HS-5 (cell line): ENCODE measurements around the gene ATG7.
"Not testable (repeated sequence)": the region's sequence is repeated elsewhere in the genome, so short reads cannot be mapped to it uniquely, and the experiment has no call there.

ENCODE experiments used
- DNase-seq: peaks from one replicate; pipeline ENCODE4 v3.0.0-alpha.2; 2012; ENCODE audit warnings: low read depth

ATG7 gene

GRCh38 chr3:11509173-11510000 lies 237.2 kb downstream of the ATG7 start:
- DNase-seq, result peak; percentile 29

DNA sequence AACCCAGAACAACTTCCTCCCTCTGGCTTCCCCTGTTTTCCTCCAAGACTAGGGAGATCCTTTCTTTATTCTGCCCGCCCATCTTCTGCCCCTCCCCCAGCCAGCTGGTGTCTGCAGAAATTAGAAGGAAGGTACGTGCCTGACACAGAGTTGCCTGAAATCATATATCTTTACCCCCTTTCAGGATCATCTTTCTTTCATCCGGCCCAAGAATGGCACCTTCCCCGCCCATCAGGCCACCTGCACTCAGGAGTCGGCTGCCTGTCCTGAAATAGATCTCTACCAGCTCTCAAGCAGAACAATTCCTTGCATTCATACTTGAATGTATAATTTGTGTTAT lies 237.8 kb downstream of the ATG7 start:
- no peak for DNase-seq

DNA sequence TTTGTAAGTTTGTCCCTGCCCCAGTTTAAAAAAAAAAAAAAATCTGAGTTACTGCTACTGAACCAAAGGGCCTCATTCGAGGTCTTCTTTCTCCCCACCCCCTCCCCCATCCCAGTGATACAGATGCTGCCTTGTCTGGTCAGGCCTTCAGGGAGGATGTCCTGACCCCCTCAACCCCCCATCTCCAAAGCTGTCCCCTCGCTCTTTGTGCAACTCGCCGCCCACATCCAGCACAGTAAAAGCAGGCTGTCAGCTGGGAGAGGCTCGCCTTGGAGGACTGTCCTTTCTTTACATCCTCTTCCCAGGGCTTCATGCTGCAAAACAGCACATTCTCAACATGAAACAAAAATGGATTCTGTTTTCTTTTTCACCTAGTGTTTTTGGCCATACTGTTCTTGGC lies 238.2 kb downstream of the ATG7 start:
- no peak for DNase-seq

DNA sequence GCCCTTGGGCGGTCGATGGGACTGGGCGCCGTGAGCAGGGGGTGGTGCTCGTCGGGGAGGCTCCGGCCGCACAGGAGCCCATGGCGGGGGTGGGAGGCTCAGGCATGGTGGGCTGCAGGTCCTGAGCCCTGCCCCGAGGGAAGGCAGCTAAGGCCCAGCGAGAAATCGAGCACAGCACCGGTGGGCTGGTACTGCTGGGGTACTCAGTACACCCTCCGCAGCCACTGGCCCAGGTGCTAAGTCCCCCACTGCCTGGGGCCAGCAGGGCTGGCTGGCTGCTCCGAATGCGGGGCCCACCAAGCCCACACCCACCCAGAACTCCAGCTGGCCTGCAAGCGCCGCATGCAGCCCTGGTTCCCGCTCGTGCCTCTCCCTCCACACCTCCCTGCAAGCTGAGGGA lies 239.4 kb downstream of the ATG7 start:
- DNase-seq, result not testable (repeated sequence)

DNA sequence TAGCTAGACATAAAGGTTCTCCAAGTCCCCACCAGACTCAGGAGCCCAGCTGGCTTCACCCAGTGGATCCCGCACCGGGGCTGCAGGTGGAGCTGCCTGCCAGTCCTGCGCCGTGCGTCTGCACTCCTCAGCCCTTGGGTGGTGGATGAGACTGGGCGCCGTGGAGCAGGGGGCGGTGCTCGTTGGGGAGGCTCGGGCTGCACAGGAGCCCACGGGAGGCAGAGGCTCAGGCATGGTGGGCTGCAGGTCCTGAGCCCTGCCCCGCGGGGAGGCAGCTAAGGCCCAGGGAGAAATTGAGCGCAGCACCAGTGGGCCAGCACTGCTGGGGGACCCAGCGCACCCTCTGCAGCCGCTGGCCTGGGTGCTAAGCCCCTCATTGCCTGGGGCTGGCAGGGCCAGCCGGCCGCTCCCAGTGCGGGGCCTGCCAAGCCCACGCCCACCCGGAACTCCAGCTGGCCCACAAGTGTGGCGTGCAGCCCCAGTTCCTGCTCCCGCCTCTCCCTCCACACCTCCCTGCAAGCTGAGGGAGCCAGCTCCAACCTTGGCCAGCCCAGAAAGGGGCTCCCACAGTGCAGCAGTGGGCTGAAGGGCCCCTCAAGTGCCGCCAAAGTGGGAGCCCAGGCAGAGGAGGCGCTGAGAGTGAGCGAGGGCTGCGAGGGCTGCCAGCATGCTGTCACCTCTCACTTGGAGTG lies 241.1 kb downstream of the ATG7 start:
- DNase-seq, result not testable (repeated sequence)

GRCh38 chr3:11513817-11514135 lies 241.6 kb downstream of the ATG7 start:
- no peak for DNase-seq

DNA sequence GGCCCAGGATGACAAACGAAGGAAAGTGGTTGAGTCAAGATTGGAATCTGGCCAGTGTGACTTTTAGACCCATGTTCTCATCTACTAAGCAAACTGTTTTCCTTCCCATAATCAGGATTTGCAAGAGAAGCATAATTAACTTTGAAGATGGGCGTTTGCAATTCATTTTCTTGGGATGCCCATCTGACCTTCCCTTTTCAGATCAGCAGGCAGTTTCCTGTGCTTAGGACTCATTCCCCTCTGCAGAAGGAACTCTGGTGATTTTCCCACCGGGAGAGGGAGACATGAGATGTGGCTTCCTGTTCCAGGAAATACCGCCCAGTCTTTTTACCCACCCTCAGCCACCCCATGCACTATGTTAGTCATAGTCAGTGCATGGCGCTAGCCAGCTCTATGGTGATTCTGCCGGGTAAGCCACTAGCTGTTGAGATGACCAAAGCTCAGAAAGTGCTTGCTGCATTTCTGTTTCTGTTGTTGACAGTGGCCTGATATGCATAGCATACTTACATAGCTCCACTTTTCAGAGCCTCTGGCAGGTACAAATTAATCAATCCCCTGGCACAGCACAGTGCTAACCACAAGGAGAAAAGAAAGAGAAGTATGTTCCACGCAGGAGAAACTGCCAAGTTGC lies 242.1 kb downstream of the ATG7 start:
- peak; percentile 72 for DNase-seq

GRCh38 chr3:11517601-11518000 lies 245.4 kb downstream of the ATG7 start:
- no peak for DNase-seq

DNA sequence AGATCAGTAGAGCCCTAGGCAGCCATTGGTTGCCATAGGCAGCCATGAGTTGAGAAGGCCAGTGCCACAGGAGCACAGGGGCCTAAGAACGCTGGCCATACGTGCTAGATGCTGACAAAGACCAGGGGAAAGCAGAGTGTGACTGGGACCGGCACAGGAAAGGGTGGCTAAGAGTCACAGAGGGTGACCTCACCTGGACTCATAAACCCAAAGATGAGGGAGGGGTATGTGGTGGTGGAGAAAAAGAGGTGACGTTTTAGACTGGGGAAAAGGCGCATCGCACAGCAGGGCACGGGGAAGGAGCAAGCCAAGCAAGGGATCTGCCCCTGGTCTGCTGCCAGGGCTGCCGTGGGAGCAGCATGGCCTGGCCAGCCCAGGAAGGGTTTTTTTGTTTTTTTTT lies 249.0 kb downstream of the ATG7 start:
- DNase-seq, result no peak

DNA sequence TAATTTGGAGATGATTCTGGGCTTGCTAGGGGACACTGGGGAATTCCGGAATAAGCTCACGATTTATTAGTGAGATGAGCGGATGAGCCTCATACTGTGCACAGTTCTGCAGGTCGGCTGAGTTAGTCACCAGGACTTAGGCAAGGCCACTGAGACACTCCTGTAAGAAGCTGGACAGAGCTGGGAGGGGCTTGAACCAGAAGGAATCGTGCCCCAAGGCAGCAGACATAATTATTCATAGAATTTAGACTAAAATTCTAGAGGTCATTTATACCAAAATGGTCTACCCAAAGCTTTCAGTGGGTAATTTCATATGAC lies 250.2 kb downstream of the ATG7 start:
- DNase-seq, result no peak

- no peak for DNase-seq
These were observed 250.9 kb downstream of the ATG7 start for GRCh38 chr3:11522953-11523571.

DNA sequence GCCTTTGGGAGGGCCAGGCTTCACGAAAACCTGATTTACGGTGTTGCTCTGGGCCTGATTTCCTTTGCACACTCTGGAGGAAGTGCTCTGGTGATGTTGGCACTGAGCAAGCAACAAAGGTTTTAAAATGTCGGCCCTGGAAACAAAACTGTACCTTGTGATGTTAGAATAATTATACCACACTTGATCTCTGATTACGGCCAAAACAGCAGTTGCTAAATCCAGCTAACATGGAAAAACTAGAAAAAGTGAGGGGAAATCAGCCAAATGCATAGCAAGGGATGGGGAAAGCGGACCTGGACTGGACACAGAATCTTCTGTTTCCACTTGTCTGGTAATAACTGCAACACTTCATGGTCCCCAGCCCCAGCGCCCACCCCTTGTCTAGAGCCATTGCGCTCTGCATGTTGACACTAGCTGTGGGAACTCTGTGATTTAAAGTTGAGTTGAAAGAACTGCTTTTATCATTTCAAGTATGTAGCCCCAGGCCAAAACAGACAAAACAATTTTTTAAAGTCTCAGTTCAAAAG lies 251.4 kb downstream of the ATG7 start:
- no peak for DNase-seq

GRCh38 chr3:11526121-11526520 lies 253.9 kb downstream of the ATG7 start:
- not testable (repeated sequence) for DNase-seq

GRCh38 chr3:11529281-11529680 lies 257.1 kb downstream of the ATG7 start:
- DNase-seq, result no peak

DNA sequence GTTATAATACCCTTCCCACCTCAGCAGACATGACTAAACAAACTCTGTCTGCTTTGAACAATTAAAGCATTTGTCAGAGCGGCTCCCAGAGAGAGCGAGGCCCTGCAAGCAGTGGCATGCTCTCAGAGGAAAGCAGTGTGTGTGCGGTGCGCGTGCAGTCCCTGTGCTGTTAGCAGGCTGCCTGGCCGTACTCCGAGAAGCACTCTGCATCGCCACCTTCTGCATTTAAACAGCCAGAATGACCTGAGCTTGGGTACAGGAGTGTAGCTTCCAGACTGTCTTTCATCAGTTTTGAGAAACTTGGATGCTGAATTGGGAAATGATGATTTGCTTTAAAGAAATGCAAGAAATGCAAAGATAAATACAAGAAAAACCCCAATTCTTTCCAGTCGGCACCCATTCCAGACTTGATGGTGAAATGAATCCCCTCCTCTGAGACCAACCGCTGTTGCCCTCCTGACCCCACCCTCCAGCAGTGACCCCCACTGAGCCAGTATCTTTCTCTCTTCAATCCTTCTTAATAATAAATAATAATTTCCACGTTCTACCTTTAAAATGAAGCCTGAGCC lies 258.0 kb downstream of the ATG7 start:
- DNase-seq, result peak; percentile 70

DNA sequence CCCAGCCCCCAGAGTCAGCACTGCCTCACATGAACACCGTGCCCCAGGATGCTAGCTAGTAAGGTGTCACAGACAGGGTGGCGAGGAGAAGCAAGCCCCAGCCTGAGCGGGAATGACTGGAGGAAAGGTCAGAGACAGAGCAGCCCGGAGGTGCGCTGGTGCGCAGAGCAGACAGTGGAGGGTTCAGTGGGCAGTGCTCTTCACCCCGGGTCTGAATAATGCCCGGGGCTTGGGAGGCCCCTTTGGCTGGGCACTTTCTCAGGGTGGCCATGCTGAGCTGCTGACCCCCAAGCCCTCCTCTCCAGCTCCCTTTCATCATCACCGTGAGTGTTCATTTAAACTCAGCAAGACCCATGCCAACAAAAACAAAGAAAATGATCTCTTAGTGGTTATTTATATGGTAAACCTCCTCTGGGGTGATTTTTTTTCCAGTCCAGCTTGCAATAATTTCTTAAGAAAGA lies 260.8 kb downstream of the ATG7 start:
- DNase-seq, result no peak

GRCh38 chr3:11534011-11534792 lies 262.0 kb downstream of the ATG7 start:
- no peak for DNase-seq

GRCh38 chr3:11534793-11535101 lies 262.6 kb downstream of the ATG7 start:
- DNase-seq, result no peak

GRCh38 chr3:11535243-11535960 lies 263.2 kb downstream of the ATG7 start:
- DNase-seq, result no peak

DNA sequence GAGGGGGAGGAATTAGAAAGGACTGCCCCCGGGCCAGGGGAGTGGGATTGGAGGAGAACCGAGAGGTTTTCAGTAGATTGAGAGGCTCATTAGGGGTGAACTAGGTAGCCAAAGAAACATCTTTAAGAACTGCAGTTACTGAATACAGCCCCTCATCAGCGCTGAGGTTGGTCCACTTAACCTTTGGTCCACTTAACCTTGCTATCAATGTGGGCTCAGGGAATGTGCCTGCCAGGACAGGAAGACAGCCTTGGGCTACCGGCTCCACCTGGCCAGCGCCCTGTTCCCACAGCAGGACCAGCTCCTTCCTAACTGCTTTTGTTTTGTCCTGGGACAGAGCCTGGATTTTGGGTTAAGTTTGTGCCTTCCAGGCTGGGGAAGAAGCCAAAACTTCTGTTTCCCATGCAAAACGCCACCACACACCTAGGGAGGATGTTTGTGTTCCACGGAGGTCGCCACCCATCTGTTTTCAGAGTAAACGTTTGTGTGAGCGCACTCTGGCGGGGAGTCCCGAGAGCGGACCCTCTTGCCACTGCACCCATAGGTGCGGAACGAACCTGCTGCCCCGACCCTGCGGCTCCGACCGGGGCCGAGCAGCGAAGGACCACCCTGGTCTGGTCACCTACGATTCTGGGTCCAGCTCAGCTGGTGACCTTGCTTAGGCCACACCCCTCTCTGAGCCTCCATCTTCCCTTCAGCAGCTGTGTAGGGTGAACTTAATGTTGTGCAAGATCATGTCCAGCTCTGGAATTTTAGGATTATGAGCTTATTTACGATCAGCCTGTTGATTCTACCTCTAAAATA lies 264.1 kb downstream of the ATG7 start:
- DNase-seq, result no peak
